Fibroblast of lung (primary cell): ENCODE results near the gene USP12.

Experiments
- CTCF ChIP-seq, 2 donors: IDR thresholded peaks in 1 of 2; conservative IDR thresholded peaks in 1 of 2; 1 replicate in 1 of 2; 2 replicates in 1 of 2; pipeline ENCODE4 v1.5.1; 2011 to 2012; ENCODE audit warnings: low read length in 2 of 2, control low read depth in 1 of 2, inconsistent platforms in 1 of 2, low read depth in 1 of 2, mild to moderate bottlenecking in 1 of 2
- EZH2 ChIP-seq: IDR thresholded peaks from 2 replicates; pipeline ENCODE4 v1.5.1; 2012; ENCODE audit warnings: low read length, control low read depth, mild to moderate bottlenecking; ENCODE audit errors: missing control alignments

DNA sequence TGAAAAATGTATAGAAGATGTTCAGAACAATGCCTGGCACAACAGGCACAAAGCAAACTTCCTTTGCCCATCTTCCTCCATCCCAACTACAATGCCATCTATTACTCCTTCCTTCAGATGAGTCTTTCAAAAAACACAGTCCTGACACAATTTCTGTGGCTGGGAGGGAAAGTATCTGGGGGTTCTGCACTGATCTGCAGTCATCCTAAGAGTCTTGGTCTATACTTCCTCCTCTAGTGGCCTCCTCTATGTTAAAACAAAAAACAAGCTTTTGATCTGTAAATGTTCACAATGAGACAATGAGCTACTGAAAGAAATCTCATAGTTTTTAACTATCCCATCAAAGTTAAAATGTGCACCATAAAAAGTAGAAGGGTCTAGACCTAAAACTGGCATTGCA, 44.8 kb downstream of the USP12 start:
- TF ChIP-seq CTCF (conservative IDR thresholded peaks at IDR 0.05 in 1 of 2, IDR thresholded peaks at IDR 0.05 in 1 of 2; ENCODE audit: low read depth in 1 of 2, low read length in 2 of 2) (no peak), EZH2 (no peak)
